DND-41 (cell line): ENCODE measurements around the gene MMRN1.

ENCODE experiments used
- ATAC-seq: fragments of 200-7000 bp; cut with Tn5 transposase; 3 replicates; pipeline ENCODE4 v1.9.1; 2021; ENCODE audit warnings: low read depth; ENCODE audit not compliant: insufficient read depth
- DNase-seq: peaks from one replicate; pipeline ENCODE4 v3.0.0-alpha.2; 2020
- H2AFZ ChIP-seq: 2 replicates; pipeline ENCODE4 v1.6.0; 2012; ENCODE audit warnings: low read depth, low read length
- H3K27ac ChIP-seq: 2 replicates; pipeline ENCODE4 v1.5.1; 2012; ENCODE audit warnings: low read length, inconsistent platforms
- H3K27me3 ChIP-seq: fragments of 200-600 bp; sonication (generic); 2 replicates; pipeline ENCODE4 v1.6.0; 2012; ENCODE audit warnings: low read length, mild to moderate bottlenecking, inconsistent platforms; ENCODE audit not compliant: insufficient read depth, poor library complexity
- H3K36me3 ChIP-seq: 2 replicates; pipeline ENCODE4 v1.5.1; 2012; ENCODE audit warnings: low read length, inconsistent platforms; ENCODE audit not compliant: insufficient read depth
- H3K4me1 ChIP-seq: 2 replicates; pipeline ENCODE4 v1.5.1; 2012; ENCODE audit warnings: mild to moderate bottlenecking, low read length; ENCODE audit not compliant: insufficient read depth
- H3K4me2 ChIP-seq: 2 replicates; pipeline ENCODE4 v1.6.0; 2012; ENCODE audit warnings: mild to moderate bottlenecking, moderate library complexity, low read length, inconsistent platforms; ENCODE audit not compliant: insufficient read depth
- H3K4me3 ChIP-seq, 2 experiments: fragments of 200-600 bp in 1 of 2; shearing (Covaris generic) in 1 of 2; 2 replicates each; pipeline ENCODE4 v1.5.1; 2012 to 2016; ENCODE audit warnings: inconsistent platforms in 2 of 2, low read length in 2 of 2, mild to moderate bottlenecking in 2 of 2, low read depth in 1 of 2, moderate library complexity in 1 of 2
- H3K79me2 ChIP-seq: 2 replicates; pipeline ENCODE4 v1.6.0; 2012; ENCODE audit warnings: low read length, inconsistent platforms; ENCODE audit not compliant: insufficient read depth
- H3K9ac ChIP-seq: 2 replicates; pipeline ENCODE4 v1.6.0; 2012; ENCODE audit warnings: low read depth, mild to moderate bottlenecking, inconsistent platforms, low read length, moderate library complexity
- H3K9me3 ChIP-seq: 2 replicates; pipeline ENCODE4 v1.5.1; 2012; ENCODE audit warnings: low read length, moderate library complexity, mild to moderate bottlenecking, inconsistent platforms; ENCODE audit not compliant: insufficient read depth, severe bottlenecking
- H4K20me1 ChIP-seq: 2 replicates; pipeline ENCODE4 v1.6.0; 2012; ENCODE audit warnings: low read length; ENCODE audit not compliant: insufficient read depth
- CTCF ChIP-seq: IDR thresholded peaks from 2 replicates; pipeline ENCODE4 v1.5.1; 2012; ENCODE audit warnings: borderline replicate concordance, low read length, moderate library complexity, mild to moderate bottlenecking; ENCODE audit not compliant: poor library complexity, severe bottlenecking; ENCODE audit errors: extremely low read depth
- EZH2 ChIP-seq: IDR thresholded peaks from 3 replicates; pipeline ENCODE4 v1.6.1; 2012; ENCODE audit warnings: borderline replicate concordance, low read depth, mild to moderate bottlenecking, moderate library complexity, low read length, inconsistent platforms; ENCODE audit not compliant: severe bottlenecking

The MMRN1 gene

GRCh38 chr4:89860971-89861370 lies 33.7 kb upstream of the MMRN1 start:
- ATAC-seq, result no peak
- Histone ChIP-seq H3K27ac (no peak overlapping the region), H3K4me3 (no peak overlapping the region), H3K36me3 (no peaks in the 10 kb centered on the region), H4K20me1 (no peaks in the 10 kb centered on the region), H3K9me3 (peaks cover 4% of the 10 kb centered on the region), H3K79me2 (no peaks in the 10 kb centered on the region), H3K4me1 (no peaks in the 10 kb centered on the region), H3K4me2 (no peak overlapping the region), H2AFZ (0 out of 2 replicates have a peak overlapping the region, but pooled peaks have one; percentile 8), H3K9ac (no peak overlapping the region), H3K27me3 (no peaks in the 10 kb centered on the region)
- TF ChIP-seq EZH2 (no peak), CTCF (no peak)
- no peak for DNase-seq

GRCh38 chr4:89863533-89863932 lies 31.1 kb upstream of the MMRN1 start:
- Histone ChIP-seq H3K4me1 (no peaks in the 10 kb centered on the region), H2AFZ (no peak overlapping the region), H3K9ac (no peak overlapping the region), H3K36me3 (no peaks in the 10 kb centered on the region), H3K79me2 (no peaks in the 10 kb centered on the region), H3K27ac (no peak overlapping the region), H3K4me3 (no peak overlapping the region), H4K20me1 (no peaks in the 10 kb centered on the region), H3K9me3 (no peaks in the 10 kb centered on the region), H3K4me2 (no peak overlapping the region), H3K27me3 (no peaks in the 10 kb centered on the region)
- ATAC-seq (no peak), DNase-seq (no peak)
- TF ChIP-seq EZH2, result no peak
- TF ChIP-seq CTCF, result no peak

GRCh38 chr4:89868276-89868675 lies 26.4 kb upstream of the MMRN1 start:
- Histone ChIP-seq H2AFZ (no peak overlapping the region), H3K36me3 (no peaks in the 10 kb centered on the region), H3K4me3 (no peak overlapping the region), H4K20me1 (no peaks in the 10 kb centered on the region), H3K9me3 (no peaks in the 10 kb centered on the region), H3K9ac (no peak overlapping the region), H3K27ac (no peak overlapping the region), H3K27me3 (no peaks in the 10 kb centered on the region), H3K4me2 (no peak overlapping the region), H3K79me2 (no peaks in the 10 kb centered on the region), H3K4me1 (no peaks in the 10 kb centered on the region)
- DNase-seq (no peak), ATAC-seq (no peak)
- TF ChIP-seq EZH2 (no peak), CTCF (no peak)

GRCh38 chr4:89868999-89869589 lies 25.6 kb upstream of the MMRN1 start:
- no peaks in the 10 kb centered on the region for H3K79me2 ChIP-seq
- DNase-seq, result no peak
- no peaks in the 10 kb centered on the region for H3K36me3 ChIP-seq
- H4K20me1 ChIP-seq, result no peaks in the 10 kb centered on the region
- no peaks in the 10 kb centered on the region for H3K27me3 ChIP-seq
- H3K4me1 ChIP-seq, result no peaks in the 10 kb centered on the region
- H3K4me3 ChIP-seq, result no peak overlapping the region
- H3K9me3 ChIP-seq, result no peaks in the 10 kb centered on the region
- H3K9ac ChIP-seq, result no peak overlapping the region
- no peak overlapping the region for H2AFZ ChIP-seq
- TF ChIP-seq EZH2, result no peak
- peak; percentile 63 for TF ChIP-seq CTCF
- ATAC-seq, result no peak
- no peak overlapping the region for H3K4me2 ChIP-seq
- no peak overlapping the region for H3K27ac ChIP-seq
